H1 (cell line): ENCODE data around the gene ADK.

Experiments
- BCL11A ChIP-seq, 2 experiments: IDR thresholded peaks; one replicate each; pipeline ENCODE4 v1.6.1; 2011; ENCODE audit warnings: low read depth in 2 of 2, low read length in 2 of 2, mild to moderate bottlenecking in 2 of 2
- CTCF ChIP-seq, 3 experiments: IDR thresholded peaks; 1 replicate in 2 of 3; 2 replicates in 1 of 3; pipeline versions ENCODE4 v1.5.1 to v1.6.1; 2011; ENCODE audit warnings: low read length in 3 of 3, mild to moderate bottlenecking in 3 of 3, inconsistent platforms in 2 of 3, low read depth in 1 of 3, moderate library complexity in 1 of 3; ENCODE audit not compliant: insufficient read depth in 1 of 3; ENCODE audit errors: control extremely low read depth in 1 of 3
- EP300 ChIP-seq, 2 experiments: IDR thresholded peaks; 1 replicate in 1 of 2; 2 replicates in 1 of 2; pipeline ENCODE4 v1.6.1; 2011 to 2012; ENCODE audit warnings: low read depth in 2 of 2, low read length in 2 of 2, mild to moderate bottlenecking in 2 of 2, borderline replicate concordance in 1 of 2, inconsistent platforms in 1 of 2, moderate library complexity in 1 of 2
- EZH2 ChIP-seq: fragments of 200-600 bp; sonication (generic); IDR thresholded peaks from 2 replicates; pipeline ENCODE4 v1.7.1; 2012; ENCODE audit warnings: low read depth, mild to moderate bottlenecking, moderate library complexity, low read length, inconsistent platforms; ENCODE audit not compliant: severe bottlenecking
- HDAC6 ChIP-seq: IDR thresholded peaks from one replicate; pipeline ENCODE4 v1.7.1; 2012; ENCODE audit warnings: low read depth, mild to moderate bottlenecking, inconsistent platforms, low read length, moderate library complexity
- JUN ChIP-seq: IDR thresholded peaks from 2 replicates; pipeline ENCODE4 v1.6.1; 2011; ENCODE audit warnings: low read depth, mild to moderate bottlenecking, improper control_type of control experiment, low read length
- KDM1A ChIP-seq: fragments of 200-600, 300-600 bp; sonication (generic); IDR thresholded peaks from 2 replicates; pipeline ENCODE4 v1.7.1; 2016; ENCODE audit warnings: mild to moderate bottlenecking, low read length, borderline replicate concordance
- POLR2A ChIP-seq, 2 experiments: IDR thresholded peaks; 1 replicate in 1 of 2; 2 replicates in 1 of 2; pipeline ENCODE4 v1.6.1; 2011; ENCODE audit warnings: low read depth in 2 of 2, low read length in 2 of 2, mild to moderate bottlenecking in 2 of 2; ENCODE audit errors: control extremely low read depth in 1 of 2
- RNF2 ChIP-seq: fragments of 200-900, 300-1000 bp; sonication (generic); IDR thresholded peaks from 2 replicates; pipeline ENCODE4 v1.7.1; 2016; ENCODE audit warnings: borderline replicate concordance, low read depth, mild to moderate bottlenecking, antibody characterized with exemption, low read length; ENCODE audit not compliant: poor library complexity, severe bottlenecking; ENCODE audit errors: missing control alignments
- SIN3A ChIP-seq, 2 experiments: IDR thresholded peaks in 1 of 2; conservative IDR thresholded peaks in 1 of 2; 2 replicates each; pipeline ENCODE4 v1.6.1; 2011 to 2012; ENCODE audit warnings: low read length in 2 of 2, improper control_type of control experiment in 1 of 2, low read depth in 1 of 2, mild to moderate bottlenecking in 1 of 2
- SRF ChIP-seq: IDR thresholded peaks from 2 replicates; pipeline ENCODE4 v1.6.1; 2011; ENCODE audit warnings: mild to moderate bottlenecking, low read depth, low read length, moderate library complexity
- TCF12 ChIP-seq: IDR thresholded peaks from 2 replicates; pipeline ENCODE4 v1.6.1; 2011; ENCODE audit warnings: low read depth, mild to moderate bottlenecking, low read length
- TF ChIP-seq, protein P1 (sequence below): IDR thresholded peaks from 2 replicates; pipeline ENCODE4 v1.6.1; 2012; ENCODE audit warnings: inconsistent platforms

- TF ChIP-seq JUN (no peak), CTCF (IDR thresholded peaks at IDR 0.05; ENCODE audit: control extremely low read depth in 1 of 3, insufficient read depth in 1 of 3, low read depth in 1 of 3, low read length in 3 of 3) (no peak), EP300 (IDR thresholded peaks at IDR 0.05; ENCODE audit: borderline replicate concordance in 1 of 2, low read depth in 2 of 2, low read length in 2 of 2) (no peak), EZH2 (no peak), RNF2 (no peak), KDM1A (no peak), POLR2A (IDR thresholded peaks at IDR 0.05; ENCODE audit: control extremely low read depth in 1 of 2, low read depth in 2 of 2, low read length in 2 of 2) (no peak), BCL11A (IDR thresholded peaks at IDR 0.05; ENCODE audit: low read depth in 2 of 2, low read length in 2 of 2) (no peak), HDAC6 (no peak), SIN3A (conservative IDR thresholded peaks at IDR 0.05 in 1 of 2, IDR thresholded peaks at IDR 0.05 in 1 of 2; ENCODE audit: low read depth in 1 of 2, low read length in 2 of 2) (no peak), SRF (no peak), TCF12 (no peak)
- TF ChIP-seq, protein P1, sequence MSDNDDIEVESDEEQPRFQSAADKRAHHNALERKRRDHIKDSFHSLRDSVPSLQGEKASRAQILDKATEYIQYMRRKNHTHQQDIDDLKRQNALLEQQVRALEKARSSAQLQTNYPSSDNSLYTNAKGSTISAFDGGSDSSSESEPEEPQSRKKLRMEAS: no peak
Observed at GRCh38 chr10:74586088-74586585, 435.1 kb downstream of the ADK start.
